Mammary epithelial cell (primary cell): ENCODE data around the gene TTC9.

ENCODE experiments used
- EZH2 ChIP-seq: IDR thresholded peaks from 2 replicates; pipeline ENCODE4 v1.6.1; 2012; ENCODE audit warnings: low read length, inconsistent platforms, borderline replicate concordance
- TF ChIP-seq, protein P1 (sequence below), 2 donors: IDR thresholded peaks in 1 of 2; conservative IDR thresholded peaks in 1 of 2; 2 replicates each; pipeline ENCODE4 v1.5.1; 2011 to 2012; ENCODE audit warnings: inconsistent platforms in 2 of 2, low read length in 2 of 2, mild to moderate bottlenecking in 2 of 2, control low read depth in 1 of 2, low read depth in 1 of 2; ENCODE audit not compliant: insufficient read depth in 1 of 2; ENCODE audit errors: extremely low read depth in 1 of 2

DNA sequence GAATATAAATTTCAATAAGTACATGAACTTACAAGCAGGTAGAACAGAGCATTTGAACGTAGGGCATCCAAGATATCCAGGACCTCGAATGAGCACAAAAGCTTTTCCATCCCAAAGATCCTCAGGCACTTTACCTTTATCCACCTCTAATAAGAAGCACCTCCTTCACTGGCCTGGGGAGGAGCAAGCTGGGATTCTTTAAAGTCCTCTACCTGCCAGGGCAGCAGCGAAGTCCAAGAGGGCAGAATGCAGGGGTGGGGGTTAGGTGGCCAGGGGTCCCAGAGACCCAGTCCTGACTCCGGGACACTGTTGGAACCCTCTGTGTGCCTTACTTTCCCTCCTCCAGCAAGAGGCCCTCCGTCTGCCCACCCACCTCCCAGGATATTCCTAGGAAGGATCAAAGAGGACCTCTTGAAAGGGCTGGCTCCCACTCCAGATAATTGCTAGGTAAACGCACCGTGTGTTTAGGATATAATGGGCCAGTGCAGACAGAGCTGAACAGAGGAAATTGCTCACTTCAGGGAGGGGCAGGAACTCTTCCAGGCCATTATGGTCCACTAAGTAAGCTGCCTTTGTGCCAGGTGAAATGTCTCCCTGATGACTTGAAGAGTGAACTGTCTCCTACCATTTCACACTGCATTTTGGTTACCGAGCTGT is 68.1 kb downstream of the TTC9 start:
- TF ChIP-seq, protein P1, sequence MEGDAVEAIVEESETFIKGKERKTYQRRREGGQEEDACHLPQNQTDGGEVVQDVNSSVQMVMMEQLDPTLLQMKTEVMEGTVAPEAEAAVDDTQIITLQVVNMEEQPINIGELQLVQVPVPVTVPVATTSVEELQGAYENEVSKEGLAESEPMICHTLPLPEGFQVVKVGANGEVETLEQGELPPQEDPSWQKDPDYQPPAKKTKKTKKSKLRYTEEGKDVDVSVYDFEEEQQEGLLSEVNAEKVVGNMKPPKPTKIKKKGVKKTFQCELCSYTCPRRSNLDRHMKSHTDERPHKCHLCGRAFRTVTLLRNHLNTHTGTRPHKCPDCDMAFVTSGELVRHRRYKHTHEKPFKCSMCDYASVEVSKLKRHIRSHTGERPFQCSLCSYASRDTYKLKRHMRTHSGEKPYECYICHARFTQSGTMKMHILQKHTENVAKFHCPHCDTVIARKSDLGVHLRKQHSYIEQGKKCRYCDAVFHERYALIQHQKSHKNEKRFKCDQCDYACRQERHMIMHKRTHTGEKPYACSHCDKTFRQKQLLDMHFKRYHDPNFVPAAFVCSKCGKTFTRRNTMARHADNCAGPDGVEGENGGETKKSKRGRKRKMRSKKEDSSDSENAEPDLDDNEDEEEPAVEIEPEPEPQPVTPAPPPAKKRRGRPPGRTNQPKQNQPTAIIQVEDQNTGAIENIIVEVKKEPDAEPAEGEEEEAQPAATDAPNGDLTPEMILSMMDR (conservative IDR thresholded peaks at IDR 0.05 in 1 of 2, IDR thresholded peaks at IDR 0.05 in 1 of 2; ENCODE audit: extremely low read depth in 1 of 2, insufficient read depth in 1 of 2, low read depth in 1 of 2, low read length in 2 of 2) = no peak
- no peak for TF ChIP-seq EZH2
